KOPT-K1 (cell line): Measurements from ENCODE around the gene AAMDC.
A peak's percentile ranks its signal among the peaks of the same experiment; 100 is the strongest.
"Not testable (repeated sequence)": the region's sequence is repeated elsewhere in the genome, so short reads cannot be mapped to it uniquely, and the experiment has no call there.

ENCODE experiments used
- H3K27ac ChIP-seq: fragments of 200-600 bp; sonication (generic); 2 replicates; pipeline ENCODE4 v1.5.1; 2016; ENCODE audit warnings: antibody characterized with exemption, mild to moderate bottlenecking, low read depth, low read length; ENCODE audit not compliant: poor library complexity, severe bottlenecking
- H3K36me3 ChIP-seq: fragments of 200-600 bp; sonication (generic); 2 replicates; pipeline ENCODE4 v1.5.1; 2017; ENCODE audit warnings: antibody characterized with exemption, mild to moderate bottlenecking, low read length, moderate library complexity; ENCODE audit not compliant: insufficient read depth
- H3K9me3 ChIP-seq: fragments of 200-600 bp; sonication (generic); 2 replicates; pipeline ENCODE4 v1.5.1; 2017; ENCODE audit warnings: antibody characterized with exemption, low read length, mild to moderate bottlenecking; ENCODE audit not compliant: insufficient read depth, poor library complexity, severe bottlenecking

Gene AAMDC

GRCh38 chr11:77854838-77855237, 33.9 kb downstream of the AAMDC start:
- H3K36me3 ChIP-seq, result no peaks in the 10 kb centered on the region; the same call in 1 of the 2 replicates
- H3K9me3 ChIP-seq, result peaks cover 35% of the 10 kb centered on the region

GRCh38 chr11:77857906-77858457, 37.0 kb downstream of the AAMDC start:
- not testable (repeated sequence) for H3K27ac ChIP-seq, H3K36me3 ChIP-seq
- H3K9me3 ChIP-seq, result peaks cover 32% of the 10 kb centered on the region

More at GRCh38 chr11:77854838-77855237, 33.9 kb downstream of the AAMDC start:
- H3K27ac ChIP-seq, result no peak overlapping the region

- H3K36me3 ChIP-seq, H3K27ac ChIP-seq, H3K9me3 ChIP-seq: not testable (repeated sequence)
These were observed 40.5 kb downstream of the AAMDC start for GRCh38 chr11:77861444-77861843.

GRCh38 chr11:77865805-77866204, 44.9 kb downstream of the AAMDC start:
- Histone ChIP-seq H3K27ac (no peak overlapping the region), H3K9me3 (no peaks in the 10 kb centered on the region), H3K36me3 (no peaks in the 10 kb centered on the region)

- no peaks in the 10 kb centered on the region; the same call in 1 of the 2 replicates for H3K36me3 ChIP-seq
- H3K27ac ChIP-seq, result no peak overlapping the region
- no peaks in the 10 kb centered on the region for H3K9me3 ChIP-seq
These were observed 45.4 kb downstream of the AAMDC start for GRCh38 chr11:77866336-77866735.

GRCh38 chr11:77868744-77869143, 47.8 kb downstream of the AAMDC start:
- H3K27ac ChIP-seq, result no peak overlapping the region
- H3K9me3 ChIP-seq, result no peaks in the 10 kb centered on the region
- peaks cover 9% of the 10 kb centered on the region for H3K36me3 ChIP-seq

- peaks cover 34% of the 10 kb centered on the region for H3K36me3 ChIP-seq
- H3K9me3 ChIP-seq, result no peaks in the 10 kb centered on the region
These were observed 50.9 kb downstream of the AAMDC start for GRCh38 chr11:77871855-77872254.

GRCh38 chr11:77873345-77873744, 52.4 kb downstream of the AAMDC start:
- H3K9me3 ChIP-seq, result no peaks in the 10 kb centered on the region
- H3K27ac ChIP-seq, result no peak overlapping the region
- H3K36me3 ChIP-seq, result peaks cover 49% of the 10 kb centered on the region

More at GRCh38 chr11:77871855-77872254, 50.9 kb downstream of the AAMDC start:
- H3K27ac ChIP-seq, result no peak overlapping the region

GRCh38 chr11:77874206-77874605, 53.3 kb downstream of the AAMDC start:
- peaks cover 58% of the 10 kb centered on the region for H3K36me3 ChIP-seq

GRCh38 chr11:77876045-77876444, 55.1 kb downstream of the AAMDC start:
- H3K27ac ChIP-seq, result no peak overlapping the region
- H3K9me3 ChIP-seq, result no peaks in the 10 kb centered on the region
- H3K36me3 ChIP-seq, result peaks cover 69% of the 10 kb centered on the region

More at GRCh38 chr11:77874206-77874605, 53.3 kb downstream of the AAMDC start:
- Histone ChIP-seq H3K9me3 (no peaks in the 10 kb centered on the region), H3K27ac (no peak overlapping the region)

- peaks cover 81% of the 10 kb centered on the region for H3K36me3 ChIP-seq
- H3K9me3 ChIP-seq, H3K27ac ChIP-seq: not testable (repeated sequence)
These were observed 57.3 kb downstream of the AAMDC start for GRCh38 chr11:77878247-77878646.

- Histone ChIP-seq H3K36me3 (peaks cover 89% of the 10 kb centered on the region), H3K27ac (peak overlapping the region; percentile 1), H3K9me3 (no peaks in the 10 kb centered on the region)
These were observed 58.3 kb downstream of the AAMDC start for GRCh38 chr11:77879218-77879617.

GRCh38 chr11:77882396-77882795, 61.5 kb downstream of the AAMDC start:
- no peaks in the 10 kb centered on the region for H3K9me3 ChIP-seq
- H3K27ac ChIP-seq, result no peak overlapping the region
- peaks cover 82% of the 10 kb centered on the region for H3K36me3 ChIP-seq

- Histone ChIP-seq H3K36me3 (peaks cover 68% of the 10 kb centered on the region), H3K9me3 (no peaks in the 10 kb centered on the region), H3K27ac (no peak overlapping the region)
These were observed 62.8 kb downstream of the AAMDC start for GRCh38 chr11:77883775-77884174.

GRCh38 chr11:77884186-77884828, 63.4 kb downstream of the AAMDC start:
- Histone ChIP-seq H3K9me3 (no peaks in the 10 kb centered on the region), H3K36me3 (peaks cover 64% of the 10 kb centered on the region), H3K27ac (no peak overlapping the region)

GRCh38 chr11:77884829-77885190, 63.9 kb downstream of the AAMDC start:
- no peak overlapping the region for H3K27ac ChIP-seq
- H3K9me3 ChIP-seq, result no peaks in the 10 kb centered on the region
- peaks cover 68% of the 10 kb centered on the region for H3K36me3 ChIP-seq
